Activated CD4-positive, alpha-beta T cell treated with anti-CD3 and anti-CD28 coated beads, Interleukin-2, amount 50 U/mL, for 1 hour (primary cell): Measurements from ENCODE around the gene RPS3.
A peak's percentile ranks its signal among the peaks of the same experiment; 100 is the strongest.

Experiments
- DNase-seq: peaks from one replicate; pipeline ENCODE4 v3.0.0-alpha.2; 2020

The RPS3 gene

DNA sequence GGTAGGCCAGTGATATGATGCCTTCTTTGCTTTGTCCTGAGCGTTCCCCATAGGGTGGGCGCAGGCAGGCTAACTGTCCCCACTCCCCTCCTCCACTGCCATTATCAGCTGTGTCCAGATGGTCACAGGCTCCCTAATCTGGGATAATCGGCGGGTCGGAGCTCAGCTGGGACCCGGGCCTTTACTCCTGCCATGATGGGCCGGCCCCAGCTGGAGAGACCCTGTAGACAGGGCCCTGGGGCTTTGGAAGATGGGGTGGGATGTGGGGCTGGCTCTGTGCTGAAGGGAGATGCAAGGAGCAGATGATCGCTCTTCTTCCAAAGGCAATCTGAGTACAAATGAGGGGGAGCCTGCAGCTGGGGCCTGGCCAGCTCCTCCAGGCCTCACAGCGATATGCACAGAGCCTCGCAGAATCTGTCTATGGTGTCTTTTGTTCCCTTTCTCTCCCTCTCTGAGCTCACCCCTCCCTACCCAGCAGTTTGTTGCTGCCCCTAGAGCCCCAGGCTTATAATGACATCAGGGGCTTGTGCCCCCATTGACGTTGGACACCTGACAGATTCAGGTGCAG lies 21.8 kb downstream of the RPS3 start:
- no peak for DNase-seq

DNA sequence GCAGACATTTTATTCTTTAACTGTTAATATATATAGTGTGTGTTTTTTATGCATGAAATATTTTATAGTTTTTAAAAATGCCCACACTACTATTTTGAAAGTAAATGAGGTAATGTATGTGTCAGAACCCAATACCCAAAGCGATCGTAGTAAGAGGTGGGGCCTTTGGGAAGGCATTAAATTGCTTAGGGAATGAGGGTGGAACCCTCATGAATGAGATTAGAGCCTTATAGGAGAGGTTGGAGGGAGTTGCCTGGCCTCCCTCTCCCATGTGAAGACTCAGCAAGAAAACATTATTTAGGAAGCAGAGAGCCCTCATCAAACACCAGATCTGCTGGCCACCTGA lies 22.6 kb downstream of the RPS3 start:
- DNase-seq, result no peak

DNA sequence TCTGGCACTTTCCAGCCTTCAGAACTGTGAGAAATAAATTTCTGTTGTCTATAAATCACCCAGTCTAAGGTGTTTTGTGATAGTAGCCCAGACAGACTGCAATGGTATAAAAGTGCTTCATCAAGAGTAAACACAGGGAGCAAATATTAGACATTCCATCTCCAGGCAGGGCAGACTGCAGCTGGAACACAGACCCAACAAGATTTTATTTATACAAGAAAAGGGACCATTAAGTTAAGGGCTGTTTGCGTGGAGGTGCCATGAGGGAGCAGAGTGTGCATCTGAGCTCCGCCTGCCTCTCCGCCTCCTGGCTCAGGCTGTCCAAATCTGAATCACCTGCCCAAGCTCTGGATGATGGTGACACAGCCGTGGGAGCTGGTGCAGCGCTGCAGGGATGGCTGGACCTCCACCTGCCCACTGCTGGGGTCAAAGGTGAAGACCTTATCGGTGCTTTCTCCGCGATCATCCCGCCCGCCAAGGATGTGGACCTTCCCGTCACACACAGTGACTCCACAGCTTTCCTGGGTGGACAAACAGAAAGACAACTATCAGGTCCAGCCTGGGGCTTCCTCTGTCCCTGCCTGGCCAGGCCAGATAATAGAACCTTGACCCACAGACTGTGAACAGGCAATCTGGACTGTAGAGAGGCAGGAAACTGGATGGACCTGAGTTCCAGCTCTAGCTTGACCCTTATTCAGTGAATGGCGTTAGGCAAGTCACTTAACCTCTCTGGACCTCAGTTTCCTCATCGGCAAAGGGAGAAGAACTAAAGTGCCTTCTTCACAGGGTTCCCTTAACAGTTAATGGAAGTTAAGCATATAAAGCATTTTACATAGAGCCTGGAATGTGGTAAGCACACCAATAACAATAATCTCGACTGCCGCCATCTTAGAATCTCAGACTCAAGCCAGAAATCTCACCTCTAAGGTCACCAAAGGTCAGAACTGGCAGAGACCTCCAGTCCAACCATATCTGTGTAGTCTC lies 23.2 kb downstream of the RPS3 start:
- no peak for DNase-seq

DNA sequence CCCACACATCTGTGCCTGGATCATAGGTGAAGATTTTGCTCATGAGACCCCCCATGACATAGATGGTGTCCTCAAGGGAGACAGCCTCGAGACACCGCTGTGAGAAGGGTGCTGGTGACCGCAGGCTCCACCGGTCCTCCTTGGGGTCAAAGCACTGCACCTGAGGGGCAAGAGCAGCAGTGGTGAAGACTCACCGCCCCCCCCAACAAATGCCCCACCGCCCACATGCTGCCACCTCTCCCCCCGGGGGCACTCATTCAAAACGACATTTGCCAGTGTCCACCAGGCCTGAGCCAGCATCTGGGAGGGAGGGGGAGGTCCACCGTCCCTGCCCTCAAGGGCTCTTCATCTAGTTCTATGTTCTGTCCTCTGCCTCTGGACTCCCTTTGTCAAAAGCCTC lies 24.4 kb downstream of the RPS3 start:
- DNase-seq, result no peak

DNA sequence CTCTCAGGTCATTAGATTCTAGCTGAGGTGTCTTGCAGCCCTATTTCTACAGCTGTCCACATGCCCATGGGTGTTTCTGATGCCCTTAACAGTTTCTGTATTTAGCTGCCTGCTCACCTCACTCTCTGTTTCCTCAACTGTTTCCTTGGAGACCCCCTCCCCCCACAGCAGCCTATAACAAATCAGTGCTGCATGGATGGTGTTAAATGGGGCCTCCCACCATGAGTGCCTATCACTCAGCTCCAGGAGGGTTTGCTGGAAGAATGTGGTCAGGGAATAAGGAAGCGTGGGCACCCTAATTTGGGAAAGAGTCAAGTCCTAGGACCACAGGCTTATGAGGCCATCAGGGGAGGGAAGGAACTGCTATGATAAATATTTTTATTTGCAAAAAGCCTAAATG lies 25.1 kb downstream of the RPS3 start:
- no peak for DNase-seq

DNA sequence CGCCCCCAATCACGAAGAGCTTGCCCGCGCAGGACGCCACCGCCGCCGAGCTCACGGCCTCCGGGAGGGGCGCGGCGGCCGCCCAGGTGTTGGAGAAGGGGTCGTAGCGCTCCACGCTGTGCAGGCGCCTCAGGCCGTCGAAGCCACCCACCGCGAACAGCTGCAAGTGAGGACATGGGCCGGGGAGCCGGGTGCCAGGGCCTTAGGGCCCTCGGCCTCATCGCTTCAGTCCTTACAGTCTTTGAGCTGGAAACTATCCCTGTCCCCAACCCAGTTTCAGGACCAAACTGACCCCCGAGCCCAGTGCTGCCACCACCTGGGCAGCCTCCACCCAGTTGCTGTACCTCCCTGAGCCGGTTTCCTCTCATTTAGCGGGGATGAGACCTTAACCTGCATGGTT lies 26.1 kb downstream of the RPS3 start:
- no peak for DNase-seq

DNA sequence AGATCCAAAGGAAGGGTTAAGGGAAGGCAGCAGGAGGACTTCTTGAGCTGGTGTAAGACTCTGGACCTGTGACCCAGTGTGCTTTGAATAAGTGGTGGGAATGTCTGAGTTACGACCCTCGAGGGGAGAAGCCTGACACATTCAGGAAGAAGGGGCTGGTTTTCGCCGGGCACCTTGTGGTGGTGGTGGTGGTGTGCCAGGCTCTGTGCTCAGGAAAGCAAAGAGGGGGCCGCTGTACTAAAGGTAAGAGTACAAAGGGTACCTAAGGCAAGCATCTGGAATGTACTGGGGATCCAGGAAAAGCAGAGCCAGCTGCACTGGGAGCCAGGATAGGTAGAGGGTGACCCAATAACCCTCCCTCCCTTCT lies 27.4 kb downstream of the RPS3 start:
- no peak for DNase-seq

DNA sequence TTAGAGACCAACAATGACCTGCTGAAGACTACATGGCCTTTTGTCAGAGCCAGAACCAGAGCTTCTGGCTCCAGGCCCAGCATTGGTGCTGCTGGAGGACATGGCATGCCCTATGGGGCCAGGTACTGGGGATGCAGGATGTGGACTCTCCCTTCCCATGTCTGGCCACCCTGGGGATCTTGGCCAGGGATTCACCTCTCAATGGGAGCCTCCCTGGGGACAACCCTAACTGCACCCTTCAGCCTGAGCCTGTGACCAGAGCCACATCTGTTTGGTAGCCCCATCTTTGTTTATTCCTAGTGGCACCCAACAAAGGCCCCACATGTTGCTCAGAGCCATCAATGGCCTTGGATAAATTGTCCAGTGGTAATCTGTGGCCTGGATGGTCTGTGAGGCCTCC lies 27.9 kb downstream of the RPS3 start:
- no peak for DNase-seq

DNA sequence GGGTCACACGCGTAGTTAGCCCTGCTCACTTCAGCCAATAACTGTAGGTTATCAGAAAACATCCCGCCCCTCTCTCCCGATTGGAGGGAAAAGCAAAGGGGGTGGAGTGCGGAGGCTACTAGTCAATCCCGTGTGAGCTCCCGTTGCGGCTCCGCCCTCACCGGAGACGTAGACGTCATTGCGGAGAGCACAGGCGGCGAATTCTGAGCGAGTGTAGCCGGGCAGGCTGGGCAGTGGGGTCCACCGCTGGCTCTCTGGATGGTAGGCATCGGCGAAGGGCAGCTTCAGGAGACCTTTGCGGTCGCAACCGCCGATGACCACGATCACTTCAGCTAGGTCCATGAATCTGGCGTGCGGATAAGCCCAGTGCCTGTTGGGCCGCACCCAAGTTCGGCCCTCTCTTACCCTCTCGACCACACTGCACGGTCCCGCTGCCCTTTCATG lies 29.0 kb downstream of the RPS3 start:
- peak; percentile 52 for DNase-seq

DNA sequence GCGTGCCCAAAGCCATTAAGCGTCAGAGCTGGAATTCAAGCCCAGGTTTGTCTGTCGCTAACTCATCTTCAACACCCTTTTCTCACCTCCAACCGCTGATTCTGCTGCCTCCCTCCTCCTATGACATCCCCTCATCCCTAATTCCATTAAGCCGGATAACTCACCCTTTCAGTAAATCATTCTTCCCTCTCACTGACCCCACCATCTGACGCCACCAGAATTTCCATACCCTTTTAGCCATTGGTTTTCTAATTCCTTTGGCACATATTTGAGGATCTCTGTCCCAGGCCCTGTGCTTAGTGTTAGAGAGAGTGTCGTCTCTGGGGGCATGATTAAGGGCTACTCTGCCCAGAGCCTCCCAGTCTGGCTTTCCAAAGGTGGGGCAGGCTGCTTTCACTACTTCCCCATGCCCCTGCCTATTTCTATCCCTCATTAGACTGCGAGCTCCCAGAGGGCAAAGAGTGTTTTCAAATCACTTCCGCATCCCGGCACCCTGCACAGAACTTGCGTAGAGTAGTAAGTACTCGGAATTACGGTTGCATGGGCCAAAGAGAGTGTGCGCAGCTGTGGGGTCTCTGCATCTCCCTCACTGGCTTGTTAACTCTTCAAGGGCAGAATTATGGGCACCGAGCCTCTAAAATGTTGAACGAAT lies 29.8 kb downstream of the RPS3 start:
- DNase-seq, result no peak

DNA sequence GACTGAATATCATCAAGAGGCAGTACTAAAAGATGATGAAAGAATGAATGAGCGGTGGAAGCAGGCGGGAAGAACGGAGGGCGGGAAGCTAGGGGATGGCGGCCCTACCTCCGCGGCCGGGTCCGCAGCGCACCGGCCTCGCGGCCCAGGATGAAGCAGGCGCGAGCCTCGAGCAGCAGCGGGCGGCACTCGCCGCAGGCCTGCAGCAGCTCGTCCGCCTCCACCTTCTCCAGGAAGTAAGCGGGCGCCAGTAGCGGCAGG lies 30.3 kb downstream of the RPS3 start:
- no peak for DNase-seq

DNA sequence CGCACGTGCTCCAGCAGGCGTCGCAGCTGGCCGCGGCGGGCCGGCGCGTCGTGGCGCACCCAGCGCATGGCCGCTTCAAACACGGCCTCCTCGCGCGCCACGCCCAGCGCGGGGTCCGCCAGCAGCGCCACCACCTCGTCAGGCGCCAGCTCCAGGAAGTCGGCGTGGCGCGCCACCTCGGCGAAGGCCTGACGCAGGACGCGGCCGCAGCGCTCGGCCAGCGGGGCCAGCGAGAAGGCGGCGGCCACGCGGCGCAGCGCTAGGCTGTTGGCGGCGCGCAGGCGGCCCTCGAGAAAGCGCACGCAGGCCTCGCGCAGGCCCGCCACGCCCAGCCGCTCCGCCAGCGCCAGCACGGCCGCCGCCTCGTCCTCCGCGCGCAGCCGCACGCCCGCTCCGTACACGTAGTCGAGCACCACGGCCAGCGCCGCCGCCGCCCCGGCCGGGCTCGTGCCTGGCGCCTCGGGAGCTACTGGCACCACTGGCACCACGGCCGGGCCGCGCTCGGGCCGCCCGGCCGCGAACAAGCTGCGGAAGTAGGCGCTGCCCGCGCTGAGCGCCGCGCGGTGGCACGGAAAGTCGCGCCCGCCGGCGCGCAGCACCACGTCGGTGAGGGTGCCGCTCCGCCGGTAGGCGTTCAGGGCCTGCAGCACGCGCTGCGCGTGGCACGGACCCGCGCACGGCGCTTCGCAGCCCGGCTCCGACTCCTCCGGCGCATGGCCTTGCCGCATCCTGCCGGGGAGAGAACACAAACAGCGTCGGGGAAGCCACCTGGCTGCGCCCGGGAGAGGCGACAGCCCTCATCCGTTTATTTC lies 30.8 kb downstream of the RPS3 start:
- peak; percentile 56 for DNase-seq

DNA sequence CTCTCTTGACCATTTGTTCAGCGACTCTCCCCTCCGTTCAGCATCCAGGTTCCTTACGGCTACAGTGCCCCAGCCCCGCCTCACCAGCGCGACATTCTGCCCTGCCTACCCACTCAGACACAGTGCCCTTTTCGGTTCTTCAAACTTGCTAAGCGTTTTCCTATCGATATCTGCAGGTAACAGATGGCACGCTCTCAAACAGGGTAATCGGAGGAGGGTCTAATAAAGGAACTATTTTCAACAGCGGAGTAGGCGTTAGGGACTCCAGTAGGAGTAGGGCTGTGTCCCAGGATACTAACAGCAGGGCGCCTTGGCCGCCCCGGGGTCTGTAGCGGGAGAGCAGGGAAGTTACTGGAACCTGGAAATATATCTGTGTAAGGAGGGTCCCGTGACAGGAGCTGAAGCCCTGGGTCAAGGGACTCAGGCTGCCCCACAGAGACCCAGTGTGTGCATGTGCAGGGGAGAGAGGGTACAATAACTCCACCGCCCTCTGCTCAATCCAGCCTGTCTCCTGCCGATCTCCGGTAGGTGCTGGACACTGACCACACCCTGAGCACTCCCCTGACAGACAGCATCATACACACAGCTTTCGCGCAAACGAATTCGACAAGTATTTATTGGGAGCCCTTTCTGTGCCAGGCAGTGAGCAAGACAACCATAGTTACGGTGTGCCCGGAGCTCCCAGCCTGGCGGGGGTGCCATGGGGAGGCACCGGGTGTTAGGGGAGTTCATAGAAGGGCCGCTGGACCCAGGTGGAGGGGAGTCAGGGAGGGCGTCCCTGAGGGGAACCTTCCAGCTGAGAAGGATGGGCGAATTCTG lies 31.6 kb downstream of the RPS3 start:
- no peak for DNase-seq

DNA sequence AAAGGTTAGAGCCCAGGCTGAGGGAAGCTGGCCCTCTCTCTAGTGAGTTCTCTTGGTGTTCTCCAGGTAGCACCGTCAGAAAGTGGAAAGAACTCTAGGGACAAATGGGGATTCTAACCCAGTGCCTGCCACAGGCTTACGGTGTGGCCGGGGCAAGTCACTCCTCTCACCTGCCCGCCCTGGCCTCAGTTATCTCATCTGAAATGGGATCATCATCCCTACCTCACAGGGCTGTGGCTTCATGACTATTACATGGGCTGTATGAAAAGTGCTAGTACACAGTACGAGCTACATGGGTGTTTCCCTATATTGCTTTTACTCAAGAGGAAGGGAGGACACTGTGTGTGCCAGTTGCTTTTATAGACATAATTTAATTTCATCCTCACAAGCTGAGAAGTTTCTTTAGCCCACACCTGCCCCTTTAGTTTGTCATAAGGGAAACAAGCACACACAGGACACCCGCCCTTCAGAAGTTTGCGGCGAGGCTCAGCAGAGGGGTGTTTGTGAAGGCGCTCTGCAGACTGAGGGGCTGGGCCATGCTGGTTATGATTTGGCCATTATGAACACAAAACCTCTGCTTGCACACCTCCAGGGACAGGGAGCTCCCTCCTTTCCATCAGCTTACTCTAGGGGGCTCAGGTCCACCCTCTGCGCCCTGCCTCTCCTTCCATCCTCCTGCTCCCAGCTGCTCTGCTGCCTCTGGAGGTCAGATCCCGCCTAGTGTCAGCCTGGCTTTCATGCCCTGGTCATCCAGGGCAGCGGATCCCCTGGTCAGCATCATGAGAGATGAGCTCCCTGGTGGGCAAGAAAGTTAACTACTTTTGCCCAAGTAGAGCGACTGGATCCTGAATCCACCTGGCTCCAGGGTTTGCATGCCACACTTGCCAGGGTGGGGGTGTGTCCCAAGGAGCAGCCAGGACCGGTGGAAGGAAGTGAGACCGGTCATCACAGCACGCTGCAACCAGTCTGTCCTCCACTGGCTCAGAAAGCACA lies 32.5 kb downstream of the RPS3 start:
- no peak for DNase-seq

DNA sequence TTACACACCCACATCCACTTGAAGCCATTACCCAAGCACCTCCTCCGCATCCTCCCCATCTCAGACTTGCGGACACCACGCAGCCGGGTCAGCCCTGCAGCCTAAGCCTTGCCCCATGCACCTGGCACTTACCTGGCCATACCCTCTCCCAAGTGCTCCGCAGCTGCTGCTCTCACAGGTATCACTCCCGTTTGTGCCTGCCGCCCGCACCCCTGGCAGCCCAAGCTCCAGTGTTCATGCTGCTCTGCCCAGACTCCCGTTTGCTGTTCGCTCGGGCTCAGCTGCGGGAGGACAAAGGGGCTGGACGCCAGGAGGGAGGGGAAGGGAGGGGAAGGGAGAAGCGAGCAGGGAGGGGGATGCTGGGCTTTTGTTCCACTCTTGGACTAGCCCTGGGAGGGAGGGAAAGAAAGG lies 33.6 kb downstream of the RPS3 start, which contains the start of gene KLHL35:
TSS of gene KLHL35 (minus strand) at position 293 of the 411 bp plus-strand sequence. CDS start 2,574 bp downstream, outside the sequence.
- no peak for DNase-seq

DNA sequence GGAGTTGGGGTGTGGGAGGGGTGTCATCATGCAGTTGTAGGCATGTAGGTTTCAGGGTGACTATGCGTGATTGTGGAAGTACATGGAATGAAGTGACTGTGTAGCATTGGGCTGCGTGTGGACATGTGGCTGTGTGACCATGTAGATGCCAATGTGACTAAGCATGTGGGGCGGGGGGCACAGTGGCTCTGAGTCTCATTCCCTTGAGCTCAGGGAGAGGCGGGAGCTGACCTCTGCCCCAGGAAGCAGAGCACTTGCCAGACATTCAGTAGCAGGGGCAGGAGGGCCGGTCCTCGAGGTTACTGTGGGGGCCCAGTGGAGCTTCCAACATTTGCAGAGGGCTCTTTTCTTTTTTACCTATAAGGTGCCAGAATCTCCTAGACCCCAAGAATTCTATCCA lies 34.1 kb downstream of the RPS3 start:
- no peak for DNase-seq

DNA sequence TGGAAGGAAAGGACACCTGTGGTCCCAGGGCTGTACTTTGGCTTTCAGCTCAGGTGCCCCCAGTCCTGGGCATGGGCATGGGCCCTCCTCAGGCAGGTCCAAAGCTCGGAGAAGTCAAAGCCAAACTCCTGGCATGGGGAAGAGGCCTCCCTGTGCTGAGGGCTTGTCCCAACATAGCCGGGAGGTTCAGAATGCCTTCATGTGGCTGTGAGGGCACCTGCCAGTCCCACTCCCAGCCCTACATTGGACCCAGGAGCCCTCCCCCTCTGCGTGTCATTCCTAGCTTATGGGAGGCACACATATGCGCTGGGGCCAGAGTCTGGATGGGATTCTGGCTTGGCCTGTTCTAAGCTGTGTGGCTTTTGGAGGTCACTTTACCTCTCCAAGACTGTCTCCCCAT lies 34.7 kb downstream of the RPS3 start:
- no peak for DNase-seq

DNA sequence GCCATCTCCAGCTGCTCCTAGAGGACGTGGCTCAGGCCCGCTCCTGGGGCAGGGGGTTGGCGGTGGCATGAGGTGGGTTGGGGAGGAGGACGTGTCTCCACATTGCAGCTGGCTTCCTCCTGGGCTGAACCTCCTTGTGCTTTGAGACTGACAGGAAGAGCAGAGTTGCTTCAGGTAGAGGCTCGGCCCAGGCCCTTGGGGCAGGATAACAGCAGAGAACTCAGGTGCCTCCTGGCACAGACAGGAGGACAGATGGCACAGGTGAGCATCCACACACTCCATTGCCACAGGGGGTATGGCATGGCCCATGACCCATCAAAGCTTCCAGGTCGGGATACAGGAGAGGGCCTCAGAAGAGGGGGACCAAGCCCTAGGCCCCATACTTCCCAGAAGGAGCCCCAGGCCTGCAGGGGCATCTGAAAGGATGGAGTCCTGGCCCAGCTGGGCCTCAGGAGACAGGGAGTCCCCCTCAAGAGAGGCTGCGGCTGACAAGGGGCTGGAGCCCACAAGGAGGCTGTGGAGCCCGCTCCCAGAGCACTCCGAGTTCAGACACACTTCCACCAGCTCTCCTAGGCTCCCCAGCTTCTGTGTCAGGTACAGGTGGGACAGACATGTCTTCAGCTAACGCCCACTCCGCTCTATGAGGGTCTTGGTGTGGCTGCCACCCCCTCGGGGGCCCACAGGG lies 35.7 kb downstream of the RPS3 start:
- DNase-seq, result no peak

DNA sequence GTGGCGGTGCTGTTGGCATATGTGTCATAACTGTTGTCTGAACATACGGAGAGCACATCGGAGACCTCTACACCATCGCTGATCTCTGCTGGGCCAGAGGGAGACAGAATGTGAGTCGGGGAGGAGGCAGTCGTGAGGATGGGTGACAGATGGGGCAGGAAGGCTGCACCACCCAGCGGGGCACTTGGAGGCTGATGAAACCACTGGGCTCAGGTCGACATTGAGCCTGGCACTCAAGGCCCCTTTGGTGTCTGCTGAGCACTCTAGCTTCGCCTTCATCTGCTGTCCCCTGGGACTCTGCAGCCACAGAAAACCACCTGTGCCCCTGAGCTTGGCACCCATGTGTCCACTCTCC lies 36.2 kb downstream of the RPS3 start:
- DNase-seq, result no peak

DNA sequence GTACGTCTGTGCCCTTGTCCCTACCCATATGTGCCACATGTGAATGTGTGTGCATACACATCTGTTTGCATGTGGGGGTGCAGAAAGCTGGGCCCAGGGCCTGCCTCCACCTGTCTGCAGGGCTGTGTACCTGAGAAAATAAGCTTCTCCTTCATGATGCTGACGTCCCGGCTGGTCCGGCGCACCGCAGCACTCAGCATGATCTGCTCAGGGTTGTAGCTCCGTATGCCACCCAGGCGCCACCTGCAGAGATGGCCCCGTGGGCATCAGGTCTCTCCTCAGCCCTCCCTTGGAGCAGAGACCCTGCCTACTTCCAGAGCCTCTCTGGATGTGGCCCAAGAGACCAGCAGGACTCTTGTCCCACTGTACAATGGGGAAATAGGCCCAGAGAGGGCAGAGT lies 37.5 kb downstream of the RPS3 start:
- no peak for DNase-seq
